Stimulated activated CD8-positive, alpha-beta memory T cell treated with anti-CD3 and anti-CD28 coated beads, Interleukin-2, amount 100 ng/mL, for 1 hour (primary cell): ENCODE data around the gene SLC35B2.

Experiments used
- DNase-seq, 2 donors: peaks; one replicate each; pipeline ENCODE4 v3.0.0-alpha.2; 2020; ENCODE audit warnings: low read depth in 2 of 2

The SLC35B2 gene

GRCh38 chr6:44257025-44257752, at the start of gene SLC35B2:
Gene SLC35B2, minus strand, starts transcription at chr6:44257528. Its CDS starts 118 bp downstream, at chr6:44257410.
- no peak for DNase-seq

- no peak for DNase-seq
Observed at GRCh38 chr6:44306710-44307109, 49.4 kb upstream of the SLC35B2 start.

- no peak for DNase-seq
Observed at GRCh38 chr6:44305200-44305725, 47.9 kb upstream of the SLC35B2 start.

- DNase-seq, result no peak
Observed at GRCh38 chr6:44304282-44305199, 47.2 kb upstream of the SLC35B2 start.

- DNase-seq, result no peak
Observed at GRCh38 chr6:44303842-44304241, 46.5 kb upstream of the SLC35B2 start.

GRCh38 chr6:44302856-44303255, 45.5 kb upstream of the SLC35B2 start:
- DNase-seq, result no peak

- no peak for DNase-seq
Observed at GRCh38 chr6:44301782-44302564, 44.6 kb upstream of the SLC35B2 start.

- no peak for DNase-seq
Observed at GRCh38 chr6:44301106-44301505, 43.8 kb upstream of the SLC35B2 start.

- DNase-seq, result no peak
Observed at GRCh38 chr6:44300292-44300823, 43.0 kb upstream of the SLC35B2 start.

- DNase-seq, result no peak
Observed at GRCh38 chr6:44298864-44299263, 41.5 kb upstream of the SLC35B2 start.

GRCh38 chr6:44298055-44298803, 40.9 kb upstream of the SLC35B2 start:
- DNase-seq, result no peak

GRCh38 chr6:44297063-44298038, 40.0 kb upstream of the SLC35B2 start:
- DNase-seq, result no peak

GRCh38 chr6:44294832-44295791, 37.8 kb upstream of the SLC35B2 start:
- no peak for DNase-seq

- no peak for DNase-seq
Observed at GRCh38 chr6:44292661-44293365, 35.5 kb upstream of the SLC35B2 start.

GRCh38 chr6:44291841-44292240, 34.5 kb upstream of the SLC35B2 start:
- no peak for DNase-seq

- no peak for DNase-seq
Observed at GRCh38 chr6:44289726-44290260, 32.5 kb upstream of the SLC35B2 start.

GRCh38 chr6:44286747-44287146, 29.4 kb upstream of the SLC35B2 start:
- DNase-seq, result no peak

- no peak for DNase-seq
Observed at GRCh38 chr6:44286285-44286565, 28.9 kb upstream of the SLC35B2 start.
